Tibial nerve (tissue), 4 donors: ENCODE measurements around the gene PLK5.
A peak's percentile ranks its signal among the peaks of the same experiment; 100 is the strongest.

Experiments used
- EP300 ChIP-seq, 2 donors: sonication (generic); formaldehyde crosslinking; IDR thresholded peaks; one replicate each; pipeline ENCODE4 v1.6.1; 2017; ENCODE audit warnings: antibody characterized with exemption in 2 of 2, mild to moderate bottlenecking in 1 of 2
- POLR2A ChIP-seq, 2 donors: fragments of 450-650 bp; IDR thresholded peaks; one replicate each; pipeline ENCODE4 v1.6.1; 2017; ENCODE audit warnings: antibody characterized with exemption in 2 of 2, mild to moderate bottlenecking in 2 of 2, moderate library complexity in 2 of 2
- TF ChIP-seq, protein P1 (sequence below), 5 experiments: fragments of 200-600 bp in 3 of 5; fragments of 450-650 bp in 2 of 5; sonication (generic) in 3 of 5; IDR thresholded peaks; one replicate each; pipeline ENCODE4 v1.5.1; 2016 to 2019; ENCODE audit warnings: antibody characterized with exemption in 5 of 5, mild to moderate bottlenecking in 3 of 5, moderate library complexity in 2 of 5

DNA sequence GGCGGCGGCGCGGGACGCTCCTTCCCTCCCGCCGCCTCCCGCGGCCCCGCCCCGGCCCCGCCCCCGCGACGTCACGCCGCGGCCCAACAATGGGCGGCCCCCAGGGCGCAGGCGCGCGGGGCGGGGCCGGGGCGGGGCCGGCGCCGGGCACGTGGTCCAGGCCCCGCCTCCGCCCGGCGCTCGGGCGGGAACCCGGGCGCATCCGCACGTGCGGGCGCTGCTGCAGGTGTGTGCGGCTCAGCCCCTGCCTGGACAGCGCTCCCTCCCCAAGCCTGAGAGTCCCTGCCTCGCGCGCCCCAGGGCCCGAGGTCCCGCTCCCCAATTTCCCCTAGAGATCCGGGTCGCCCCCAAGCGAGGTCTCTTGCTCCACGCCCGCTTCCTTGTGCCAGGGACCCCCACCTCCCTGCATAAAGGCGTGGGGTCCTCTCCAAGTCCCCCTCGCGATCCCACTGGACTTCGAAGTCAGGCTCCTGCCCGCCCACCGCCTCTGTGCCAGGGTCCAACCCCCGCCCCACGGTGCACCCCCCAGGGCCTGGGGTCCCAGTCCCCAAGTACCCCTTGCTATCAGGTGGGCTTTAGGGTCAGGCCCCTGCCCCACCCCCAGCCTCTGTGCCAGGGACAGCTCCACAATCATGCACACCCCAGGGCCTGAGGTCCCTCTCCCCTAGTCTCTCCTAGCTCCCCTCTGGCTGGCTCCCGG lies 44.6 kb downstream of the PLK5 start, which contains the start of gene MEX3D:
- TF ChIP-seq, protein P1, sequence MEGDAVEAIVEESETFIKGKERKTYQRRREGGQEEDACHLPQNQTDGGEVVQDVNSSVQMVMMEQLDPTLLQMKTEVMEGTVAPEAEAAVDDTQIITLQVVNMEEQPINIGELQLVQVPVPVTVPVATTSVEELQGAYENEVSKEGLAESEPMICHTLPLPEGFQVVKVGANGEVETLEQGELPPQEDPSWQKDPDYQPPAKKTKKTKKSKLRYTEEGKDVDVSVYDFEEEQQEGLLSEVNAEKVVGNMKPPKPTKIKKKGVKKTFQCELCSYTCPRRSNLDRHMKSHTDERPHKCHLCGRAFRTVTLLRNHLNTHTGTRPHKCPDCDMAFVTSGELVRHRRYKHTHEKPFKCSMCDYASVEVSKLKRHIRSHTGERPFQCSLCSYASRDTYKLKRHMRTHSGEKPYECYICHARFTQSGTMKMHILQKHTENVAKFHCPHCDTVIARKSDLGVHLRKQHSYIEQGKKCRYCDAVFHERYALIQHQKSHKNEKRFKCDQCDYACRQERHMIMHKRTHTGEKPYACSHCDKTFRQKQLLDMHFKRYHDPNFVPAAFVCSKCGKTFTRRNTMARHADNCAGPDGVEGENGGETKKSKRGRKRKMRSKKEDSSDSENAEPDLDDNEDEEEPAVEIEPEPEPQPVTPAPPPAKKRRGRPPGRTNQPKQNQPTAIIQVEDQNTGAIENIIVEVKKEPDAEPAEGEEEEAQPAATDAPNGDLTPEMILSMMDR (IDR thresholded peaks at IDR 0.05): no peak
- TF ChIP-seq EP300 (IDR thresholded peaks at IDR 0.05) (no peak), POLR2A (IDR thresholded peaks at IDR 0.05) (peak in 1 of 2 donors; percentile 21)
